Testis (tissue), 3 donors: ENCODE data around the gene ATP2B3. TPM values are rescaled to one million over a fixed set of nuclear protein-coding genes. Genes with fewer than 3 reads are reported as not detected.

Experiments used
- DNase-seq: peaks from one replicate; pipeline ENCODE4 v3.0.0-alpha.2; 2019
- H3K27ac ChIP-seq, 2 donors: fragments of 200-600 bp; sonication (generic); one replicate each; pipeline ENCODE4 v1.5.1; 2019
- H3K27me3 ChIP-seq: fragments of 200-600 bp; sonication (generic); one replicate; pipeline ENCODE4 v1.5.1; 2019
- H3K36me3 ChIP-seq: fragments of 200-600 bp; sonication (generic); one replicate; pipeline ENCODE4 v1.5.1; 2017; ENCODE audit warnings: low read depth; ENCODE audit errors: missing control alignments
- H3K4me1 ChIP-seq: fragments of 200-600 bp; sonication (generic); one replicate; pipeline ENCODE4 v1.5.1; 2019
- H3K4me3 ChIP-seq, 2 donors: fragments of 200-600 bp; sonication (generic); one replicate each; pipeline ENCODE4 v1.5.1; 2017 to 2019
- H3K9me3 ChIP-seq: fragments of 200-600 bp; sonication (generic); one replicate; pipeline ENCODE4 v1.5.1; 2017
- POLR2A ChIP-seq: fragments of 450-650 bp; IDR thresholded peaks from one replicate; pipeline ENCODE4 v1.6.1; 2017; ENCODE audit warnings: antibody characterized with exemption, mild to moderate bottlenecking, moderate library complexity
- WGBS, 2 donors: methylation state at CpG; one replicate each; pipeline ENCODE4 v1.1.5; 2018; 5-methylcytosine and 5-hydroxymethylcytosine counted together
- intact Hi-C: fragments of 100-400 bp; cut with DNase I; formaldehyde crosslinking; loops from one replicate; pipeline ENCODE4 v1.15.1; 2023; ENCODE audit warnings: low total_unique reads
- polyA plus RNA-seq: library from polyadenylated mRNA; stranded (reverse); fragments of 350-450 nt; fragmentation: Illumina TruSeq; extraction: RNeasy Lipid Tissue Mini Kit (QIAGEN cat#74804); gene quantifications from one replicate; pipeline ENCODE4 v1.2.3, GENCODE V29; 2014; ENCODE audit warnings: low read depth, low replicate concordance; ENCODE audit not compliant: insufficient read depth
- total RNA-seq, 2 donors: library from RNA; depleted of rRNA; stranded (reverse); fragments of >200 nt; gene quantifications; one replicate each; pipeline ENCODE4 v1.2.3, GENCODE V29; 2016
- TF ChIP-seq, protein P1 (sequence below), 3 experiments: fragments of 450-650 bp in 2 of 3; fragments of 200-600 bp in 1 of 3; sonication (generic) in 1 of 3; IDR thresholded peaks; one replicate each; pipeline ENCODE4 v1.5.1; 2016 to 2019; ENCODE audit warnings: antibody characterized with exemption in 3 of 3, mild to moderate bottlenecking in 2 of 3, moderate library complexity in 1 of 3

The ATP2B3 gene
- total and polyA plus RNA-seq, 3 donors from 2014 or later, result 0.16 to 1.2 (median 0.73) TPM

DNA sequence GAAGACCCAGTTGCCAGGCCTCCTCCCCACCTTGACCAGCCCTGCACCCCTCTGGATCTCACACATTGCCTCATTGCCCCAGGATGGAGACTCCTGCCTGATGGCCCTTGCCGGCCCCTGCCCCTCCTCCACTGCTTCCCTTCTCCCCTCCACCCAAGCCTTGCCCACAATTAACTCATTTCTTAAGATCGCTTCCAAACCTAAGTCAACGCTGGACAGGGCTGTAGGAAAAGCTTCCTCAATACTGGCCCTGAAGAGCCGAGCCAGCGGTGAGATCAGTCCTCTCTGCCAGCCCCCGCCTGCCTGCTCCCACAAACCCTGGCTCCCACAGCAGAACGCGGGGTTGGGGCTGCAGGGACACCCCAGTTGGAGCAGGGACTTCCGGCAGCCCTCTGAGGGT lies 39.5 kb upstream of the ATP2B3 start:
- H3K9me3 ChIP-seq, result no peaks in the 10 kb centered on the region
- TF ChIP-seq, protein P1, sequence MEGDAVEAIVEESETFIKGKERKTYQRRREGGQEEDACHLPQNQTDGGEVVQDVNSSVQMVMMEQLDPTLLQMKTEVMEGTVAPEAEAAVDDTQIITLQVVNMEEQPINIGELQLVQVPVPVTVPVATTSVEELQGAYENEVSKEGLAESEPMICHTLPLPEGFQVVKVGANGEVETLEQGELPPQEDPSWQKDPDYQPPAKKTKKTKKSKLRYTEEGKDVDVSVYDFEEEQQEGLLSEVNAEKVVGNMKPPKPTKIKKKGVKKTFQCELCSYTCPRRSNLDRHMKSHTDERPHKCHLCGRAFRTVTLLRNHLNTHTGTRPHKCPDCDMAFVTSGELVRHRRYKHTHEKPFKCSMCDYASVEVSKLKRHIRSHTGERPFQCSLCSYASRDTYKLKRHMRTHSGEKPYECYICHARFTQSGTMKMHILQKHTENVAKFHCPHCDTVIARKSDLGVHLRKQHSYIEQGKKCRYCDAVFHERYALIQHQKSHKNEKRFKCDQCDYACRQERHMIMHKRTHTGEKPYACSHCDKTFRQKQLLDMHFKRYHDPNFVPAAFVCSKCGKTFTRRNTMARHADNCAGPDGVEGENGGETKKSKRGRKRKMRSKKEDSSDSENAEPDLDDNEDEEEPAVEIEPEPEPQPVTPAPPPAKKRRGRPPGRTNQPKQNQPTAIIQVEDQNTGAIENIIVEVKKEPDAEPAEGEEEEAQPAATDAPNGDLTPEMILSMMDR (IDR thresholded peaks at IDR 0.05), result no peak
- no peak for TF ChIP-seq POLR2A
- no peak overlapping the region for H3K27ac ChIP-seq
- H3K27me3 ChIP-seq, result no peaks in the 10 kb centered on the region
- H3K4me1 ChIP-seq, result peaks cover 8% of the 10 kb centered on the region
- H3K4me3 ChIP-seq, result no peak overlapping the region
- no peak for DNase-seq
- WGBS, 2 donors, result 78 to 96% methylated on average over 4 to 7 of the region's 9 CpGs
- intact Hi-C loops, result no loop called here
- no peaks in the 10 kb centered on the region for H3K36me3 ChIP-seq

DNA sequence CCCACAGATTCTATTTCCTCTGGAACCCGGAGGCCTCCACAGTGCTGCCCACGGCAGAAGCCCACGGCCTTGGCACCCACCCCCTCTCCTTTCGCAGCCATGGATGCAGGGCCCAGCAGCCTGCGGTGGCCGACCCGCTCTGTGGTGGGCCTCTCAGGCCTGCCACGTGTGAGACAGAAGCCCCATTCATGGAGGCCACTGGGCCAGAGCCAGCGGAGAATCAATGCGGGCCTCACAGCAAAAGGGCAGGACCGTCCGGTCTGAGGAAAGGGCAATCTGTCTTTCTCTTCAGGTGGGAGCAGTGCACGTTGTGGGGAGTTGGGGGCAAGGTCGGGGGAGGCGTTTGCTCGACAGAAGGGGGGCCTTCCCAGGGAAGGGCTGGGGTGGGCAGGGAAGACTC lies 38.7 kb upstream of the ATP2B3 start:
- Histone ChIP-seq H3K36me3 (no peaks in the 10 kb centered on the region), H3K4me1 (peaks cover 8% of the 10 kb centered on the region), H3K27ac (no peak overlapping the region), H3K27me3 (no peaks in the 10 kb centered on the region), H3K9me3 (no peaks in the 10 kb centered on the region), H3K4me3 (no peak overlapping the region)
- intact Hi-C loops, result no loop called here
- no peak for DNase-seq
- TF ChIP-seq, protein P1 (IDR thresholded peaks at IDR 0.05), result no peak
- no peak for TF ChIP-seq POLR2A
- WGBS, 2 donors, result 85 to 90% methylated on average over 2 to 6 of the region's 16 CpGs

DNA sequence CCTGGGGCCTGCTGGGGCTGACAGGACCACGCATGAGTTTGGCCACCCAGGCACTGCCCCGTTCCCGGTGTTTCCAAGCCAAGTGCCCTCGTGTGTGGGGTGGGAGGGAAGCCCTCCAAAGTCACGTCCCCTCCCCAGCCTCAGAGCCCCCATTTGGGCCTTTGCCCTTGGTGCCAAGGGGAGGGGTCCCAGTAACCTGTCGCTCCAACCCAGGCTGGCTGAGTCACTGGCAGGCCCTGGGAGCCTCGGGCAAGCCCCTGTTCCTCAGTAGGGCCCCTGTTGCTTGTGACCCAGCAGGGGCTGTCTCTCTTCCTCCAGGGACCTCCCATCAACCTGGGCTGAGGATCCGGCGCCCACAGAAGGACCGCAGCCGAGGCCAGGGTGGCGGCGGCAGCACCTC lies 36.4 kb upstream of the ATP2B3 start:
- no peak for DNase-seq
- Histone ChIP-seq H3K27ac (no peak overlapping the region), H3K27me3 (no peaks in the 10 kb centered on the region), H3K9me3 (no peaks in the 10 kb centered on the region), H3K4me1 (peaks cover 4% of the 10 kb centered on the region), H3K4me3 (no peak overlapping the region), H3K36me3 (no peaks in the 10 kb centered on the region)
- WGBS, 2 donors, result 97% methylated on average over 12 of the region's 13 CpGs; no CpG with 5 or more reads in 1 of the 2 donors
- intact Hi-C loops, result no loop called here
- TF ChIP-seq POLR2A, result no peak
- TF ChIP-seq, protein P1 (IDR thresholded peaks at IDR 0.05), result no peak

DNA sequence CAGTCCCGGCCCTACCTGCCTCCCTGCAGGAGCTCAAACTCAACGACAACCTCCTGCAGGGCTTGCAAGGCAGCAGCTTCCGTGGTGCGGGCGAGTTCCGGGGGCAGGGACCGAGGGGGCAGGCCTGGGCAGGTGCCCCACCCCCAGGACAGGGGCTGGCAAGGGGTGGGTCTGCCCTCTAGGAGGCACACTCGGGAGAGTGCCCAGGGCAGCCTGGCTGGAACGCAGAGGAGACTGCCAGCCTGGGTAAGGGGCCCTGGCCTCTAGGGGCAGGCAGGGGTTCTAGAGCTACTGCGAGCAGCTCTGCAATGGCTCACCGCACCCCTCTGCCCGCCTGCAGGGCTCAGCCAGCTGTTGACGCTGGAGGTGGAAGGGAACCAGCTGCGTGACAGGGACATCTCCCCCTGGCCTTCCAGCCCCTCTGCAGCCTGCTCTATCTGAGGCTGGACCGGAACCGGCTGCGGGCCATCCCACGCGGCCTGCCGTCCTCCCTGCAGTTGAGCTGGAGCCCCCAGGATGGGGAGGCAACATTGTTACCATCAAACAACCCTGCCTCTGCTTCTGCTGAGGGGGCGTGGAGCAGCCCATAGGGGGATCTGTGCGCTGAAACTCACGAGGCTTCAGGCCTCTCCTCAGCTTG lies 34.9 kb upstream of the ATP2B3 start:
- intact Hi-C loops, result no loop called here
- Histone ChIP-seq H3K36me3 (no peaks in the 10 kb centered on the region), H3K27ac (no peak overlapping the region), H3K4me3 (no peak overlapping the region), H3K4me1 (no peaks in the 10 kb centered on the region), H3K9me3 (no peaks in the 10 kb centered on the region), H3K27me3 (no peaks in the 10 kb centered on the region)
- 63 to 80% methylated on average over 1 to 14 of the region's 23 CpGs for WGBS, 2 donors
- TF ChIP-seq, protein P1 (IDR thresholded peaks at IDR 0.05), result no peak
- no peak for TF ChIP-seq POLR2A
- no peak for DNase-seq
